OCI-LY1 (cell line): ENCODE data around the gene COBL.

Source experiments
- H2AFZ ChIP-seq: fragments of 200-600 bp; sonication (generic), shearing (Covaris generic); 2 replicates; pipeline ENCODE4 v1.6.0; 2014; ENCODE audit warnings: antibody characterized with exemption, mild to moderate bottlenecking, low read length
- H3F3A ChIP-seq: fragments of 200-600 bp; sonication (generic), shearing (Covaris generic); 2 replicates; pipeline ENCODE4 v1.6.0; 2014; ENCODE audit warnings: mild to moderate bottlenecking, antibody characterized with exemption, low read length, moderate library complexity; ENCODE audit not compliant: insufficient read depth
- H3K27ac ChIP-seq: fragments of 200-600 bp; sonication (generic); 2 replicates; pipeline ENCODE4 v1.5.1; 2014; ENCODE audit warnings: low read length, mixed run types, mild to moderate bottlenecking, low read depth; ENCODE audit not compliant: poor library complexity, severe bottlenecking
- H3K27me3 ChIP-seq: fragments of 200-600 bp; sonication (generic); 2 replicates; pipeline ENCODE4 v1.6.0; 2014; ENCODE audit warnings: antibody characterized with exemption, mild to moderate bottlenecking, low read length, moderate library complexity; ENCODE audit not compliant: insufficient read depth
- H3K36me3 ChIP-seq: fragments of 200-600 bp; sonication (generic); 2 replicates; pipeline ENCODE4 v1.6.1; 2014; ENCODE audit warnings: mild to moderate bottlenecking, antibody characterized with exemption, low read length, moderate library complexity, mixed read lengths; ENCODE audit not compliant: insufficient read depth
- H3K4me1 ChIP-seq: fragments of 200-600 bp; sonication (generic); 2 replicates; pipeline ENCODE4 v1.5.1; 2014; ENCODE audit warnings: mild to moderate bottlenecking, low read length, moderate library complexity; ENCODE audit not compliant: insufficient read depth, severe bottlenecking
- H3K4me2 ChIP-seq: fragments of 200-600 bp; sonication (generic), shearing (Covaris generic); 2 replicates; pipeline ENCODE4 v1.6.1; 2014; ENCODE audit warnings: low read length
- H3K4me3 ChIP-seq: fragments of 200-600 bp; sonication (generic); 2 replicates; pipeline ENCODE4 v1.5.1; 2014; ENCODE audit warnings: low read length, low read depth, mild to moderate bottlenecking, mixed read lengths; ENCODE audit not compliant: poor library complexity, severe bottlenecking
- H3K79me2 ChIP-seq: fragments of 200-600 bp; shearing (Covaris generic); 2 replicates; pipeline ENCODE4 v1.6.1; 2016; ENCODE audit warnings: mixed run types, low read length, mixed read lengths; ENCODE audit not compliant: insufficient read depth
- H3K9ac ChIP-seq: fragments of 200-600 bp; sonication (generic), shearing (Covaris generic); 2 replicates; pipeline ENCODE4 v1.6.1; 2014; ENCODE audit warnings: mild to moderate bottlenecking, low read length, mixed read lengths
- H3K9me2 ChIP-seq: fragments of 200-600 bp; sonication (generic), shearing (Covaris generic); 2 replicates; pipeline ENCODE4 v1.6.1; 2014; ENCODE audit warnings: low read depth, mild to moderate bottlenecking, low read length, mixed read lengths
- H3K9me3 ChIP-seq: fragments of 200-600 bp; shearing (Covaris generic); 2 replicates; pipeline ENCODE4 v1.6.1; 2014; ENCODE audit warnings: low read length, mixed read lengths
- H4K20me1 ChIP-seq: fragments of 200-600 bp; sonication (generic), shearing (Covaris generic); 2 replicates; pipeline ENCODE4 v1.6.0; 2016; ENCODE audit warnings: mild to moderate bottlenecking, low read length; ENCODE audit not compliant: insufficient read depth
- EZH2 ChIP-seq: fragments of 200-600 bp; sonication (generic), shearing (Covaris generic); IDR thresholded peaks from 2 replicates; pipeline ENCODE4 v1.8.0; 2017; ENCODE audit warnings: borderline replicate concordance, mixed run types, mild to moderate bottlenecking, antibody characterized with exemption, low read length, moderate library complexity, mixed read lengths
- TF ChIP-seq, protein P1 (sequence below): fragments of 200-600 bp; sonication (generic), shearing (Covaris generic); IDR thresholded peaks from 2 replicates; pipeline ENCODE4 v1.5.1; 2017; ENCODE audit warnings: mild to moderate bottlenecking, antibody characterized with exemption, low read length, moderate library complexity, mixed read lengths

Gene COBL

GRCh38 chr7:51198654-51199053 lies 118.0 kb downstream of the COBL start:
- H3K27me3 ChIP-seq, result no peaks in the 10 kb centered on the region
- no peak overlapping the region for H3K4me3 ChIP-seq
- no peak overlapping the region for H3K27ac ChIP-seq
- no peaks in the 10 kb centered on the region for H4K20me1 ChIP-seq
- H3K9ac ChIP-seq, result no peak overlapping the region
- no peaks in the 10 kb centered on the region for H3F3A ChIP-seq
- no peaks in the 10 kb centered on the region for H3K9me3 ChIP-seq
- no peaks in the 10 kb centered on the region for H3K4me1 ChIP-seq
- TF ChIP-seq, protein P1, sequence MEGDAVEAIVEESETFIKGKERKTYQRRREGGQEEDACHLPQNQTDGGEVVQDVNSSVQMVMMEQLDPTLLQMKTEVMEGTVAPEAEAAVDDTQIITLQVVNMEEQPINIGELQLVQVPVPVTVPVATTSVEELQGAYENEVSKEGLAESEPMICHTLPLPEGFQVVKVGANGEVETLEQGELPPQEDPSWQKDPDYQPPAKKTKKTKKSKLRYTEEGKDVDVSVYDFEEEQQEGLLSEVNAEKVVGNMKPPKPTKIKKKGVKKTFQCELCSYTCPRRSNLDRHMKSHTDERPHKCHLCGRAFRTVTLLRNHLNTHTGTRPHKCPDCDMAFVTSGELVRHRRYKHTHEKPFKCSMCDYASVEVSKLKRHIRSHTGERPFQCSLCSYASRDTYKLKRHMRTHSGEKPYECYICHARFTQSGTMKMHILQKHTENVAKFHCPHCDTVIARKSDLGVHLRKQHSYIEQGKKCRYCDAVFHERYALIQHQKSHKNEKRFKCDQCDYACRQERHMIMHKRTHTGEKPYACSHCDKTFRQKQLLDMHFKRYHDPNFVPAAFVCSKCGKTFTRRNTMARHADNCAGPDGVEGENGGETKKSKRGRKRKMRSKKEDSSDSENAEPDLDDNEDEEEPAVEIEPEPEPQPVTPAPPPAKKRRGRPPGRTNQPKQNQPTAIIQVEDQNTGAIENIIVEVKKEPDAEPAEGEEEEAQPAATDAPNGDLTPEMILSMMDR, result no peak
- TF ChIP-seq EZH2, result no peak
- H3K4me2 ChIP-seq, result no peak overlapping the region
- no peaks in the 10 kb centered on the region for H3K36me3 ChIP-seq
- H3K9me2 ChIP-seq, result no peaks in the 10 kb centered on the region
- no peaks in the 10 kb centered on the region for H3K79me2 ChIP-seq
- no peak overlapping the region for H2AFZ ChIP-seq

DNA sequence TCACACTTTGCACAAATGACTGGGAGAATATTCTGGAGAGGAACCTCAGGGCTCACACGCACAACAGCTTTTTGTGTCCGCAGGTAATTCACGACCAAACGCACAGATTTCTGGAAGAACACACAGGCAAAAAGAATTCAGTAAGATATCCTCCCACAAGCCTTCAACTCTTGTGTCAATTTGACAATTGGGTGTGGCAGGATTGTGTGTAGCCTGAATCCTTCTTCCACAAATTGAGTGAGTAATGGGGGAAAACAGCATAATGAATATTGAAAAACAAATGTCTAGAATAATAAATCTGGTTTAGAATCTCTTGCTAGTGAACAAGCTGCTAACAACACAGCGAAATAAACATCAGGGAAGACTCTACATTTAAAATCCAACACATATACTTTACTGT lies 125.6 kb downstream of the COBL start:
- H3K27me3 ChIP-seq, result no peaks in the 10 kb centered on the region
- no peak for TF ChIP-seq EZH2
- TF ChIP-seq, protein P1, result no peak
- no peaks in the 10 kb centered on the region for H3F3A ChIP-seq
- no peak overlapping the region for H3K4me3 ChIP-seq
- no peaks in the 10 kb centered on the region for H3K4me1 ChIP-seq
- H2AFZ ChIP-seq, result no peak overlapping the region
- H3K36me3 ChIP-seq, result no peaks in the 10 kb centered on the region
- H3K4me2 ChIP-seq, result no peak overlapping the region
- no peak overlapping the region for H3K9ac ChIP-seq
- no peaks in the 10 kb centered on the region for H3K9me3 ChIP-seq
- H3K79me2 ChIP-seq, result no peaks in the 10 kb centered on the region
- no peaks in the 10 kb centered on the region for H4K20me1 ChIP-seq
- no peak overlapping the region for H3K27ac ChIP-seq
- H3K9me2 ChIP-seq, result no peaks in the 10 kb centered on the region

GRCh38 chr7:51189777-51190176 lies 126.8 kb downstream of the COBL start:
- Histone ChIP-seq H3K4me2 (no peak overlapping the region), H2AFZ (no peak overlapping the region), H3K4me3 (no peak overlapping the region), H3K4me1 (no peaks in the 10 kb centered on the region), H3K36me3 (no peaks in the 10 kb centered on the region), H3K9me3 (no peaks in the 10 kb centered on the region), H3K9ac (no peak overlapping the region), H3K79me2 (no peaks in the 10 kb centered on the region), H3K27ac (no peak overlapping the region), H3K27me3 (no peaks in the 10 kb centered on the region), H3F3A (no peaks in the 10 kb centered on the region), H3K9me2 (no peaks in the 10 kb centered on the region), H4K20me1 (no peaks in the 10 kb centered on the region)
- no peak for TF ChIP-seq EZH2
- TF ChIP-seq, protein P1, result no peak
